Pulmonary artery endothelial cell (primary cell): Measurements from ENCODE around the gene STPG2. TPM values are rescaled to one million over a fixed set of nuclear protein-coding genes. Genes with fewer than 3 reads are reported as not detected.
"Not testable (repeated sequence)": the region's sequence is repeated elsewhere in the genome, so short reads cannot be mapped to it uniquely, and the experiment has no call there.

Experiments
- DNase-seq: peaks from one replicate; pipeline ENCODE4 v3.0.0-alpha.2; 2011; ENCODE audit warnings: low read depth, low spot score
- total RNA-seq: library from RNA; depleted of rRNA; stranded (reverse); fragments of >200 nt; gene quantifications from 2 replicates; pipeline ENCODE4 v1.2.3, GENCODE V29; 2014

The STPG2 gene
- total RNA-seq, 1 donor from 2014 or later, result 0.07 TPM

DNA sequence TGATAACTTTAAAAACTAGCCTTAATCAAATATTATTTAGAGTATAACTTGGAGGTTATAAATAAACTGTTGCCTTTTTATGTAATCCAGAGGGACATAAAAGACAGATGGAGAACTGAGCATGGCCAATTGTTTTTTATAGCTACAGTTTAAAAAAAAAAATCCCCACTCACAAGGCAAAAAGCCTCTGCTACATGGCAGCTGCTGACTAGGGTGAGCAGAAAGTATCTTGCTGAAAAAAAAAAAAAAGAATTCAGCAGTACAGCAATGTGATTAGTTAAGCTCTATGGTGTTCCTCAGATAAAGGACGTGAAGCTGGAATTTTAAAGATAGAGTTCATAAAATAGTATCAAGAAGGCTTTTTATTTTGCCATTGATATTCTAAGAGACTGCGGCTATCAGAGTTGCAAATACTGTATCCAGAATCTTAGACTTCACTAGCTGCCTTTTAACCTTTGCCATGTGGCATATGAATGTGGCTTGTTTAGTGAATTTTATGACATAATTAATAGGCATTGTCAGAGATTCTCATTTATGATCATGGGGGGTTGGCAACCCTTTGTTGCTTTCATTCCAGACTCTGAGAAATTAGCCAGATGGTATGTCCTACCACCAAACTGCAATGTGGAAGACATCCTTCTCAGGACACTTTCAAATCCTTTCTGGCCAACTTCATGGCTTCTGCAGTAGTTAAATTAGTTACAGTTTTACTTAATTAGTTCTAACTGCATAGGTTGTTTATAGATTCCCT, 498.0 kb downstream of the STPG2 start:
- DNase-seq, result no peak

DNA sequence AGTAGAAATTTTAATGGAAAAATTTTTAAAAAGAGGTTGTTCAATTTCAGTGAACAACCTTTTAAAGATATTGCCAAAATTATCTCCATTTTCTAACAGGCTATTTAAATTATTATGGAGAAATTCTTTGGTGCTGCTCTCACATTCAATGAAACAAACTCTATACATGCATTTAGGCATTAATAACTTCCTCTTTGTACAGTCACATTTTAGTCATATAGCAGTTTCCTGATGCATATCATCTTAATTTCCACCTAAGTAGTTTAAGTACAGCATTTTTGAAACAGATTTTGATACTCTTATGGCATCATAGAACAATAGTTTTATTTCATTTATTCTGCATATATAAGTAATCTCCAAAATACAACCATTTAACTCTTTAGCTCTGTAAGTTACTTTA, 500.1 kb downstream of the STPG2 start:
- DNase-seq, result no peak

GRCh38 chr4:97639961-97640360, 503.3 kb downstream of the STPG2 start:
- DNase-seq, result no peak

DNA sequence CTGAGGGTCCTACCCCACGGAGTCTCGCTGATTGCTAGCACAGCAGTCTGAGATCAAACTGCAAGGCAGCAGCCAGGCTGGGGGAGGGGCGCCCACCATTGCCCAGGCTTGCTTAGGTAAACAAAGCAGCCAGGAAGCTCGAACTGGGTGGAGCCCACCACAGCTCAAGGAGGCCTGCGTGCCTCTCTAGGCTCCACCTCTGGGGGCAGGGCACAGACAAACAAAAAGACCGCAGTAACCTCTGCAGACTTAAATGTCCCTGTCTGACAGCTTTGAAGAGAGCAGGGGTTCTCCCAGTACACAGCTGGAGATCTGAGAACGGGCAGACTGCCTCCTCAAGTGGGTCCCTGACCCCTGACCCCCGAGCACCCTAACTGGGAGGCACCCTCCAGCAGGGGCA, 509.4 kb downstream of the STPG2 start:
- not testable (repeated sequence) for DNase-seq

GRCh38 chr4:97627750-97628149, 515.5 kb downstream of the STPG2 start:
- DNase-seq, result no peak

DNA sequence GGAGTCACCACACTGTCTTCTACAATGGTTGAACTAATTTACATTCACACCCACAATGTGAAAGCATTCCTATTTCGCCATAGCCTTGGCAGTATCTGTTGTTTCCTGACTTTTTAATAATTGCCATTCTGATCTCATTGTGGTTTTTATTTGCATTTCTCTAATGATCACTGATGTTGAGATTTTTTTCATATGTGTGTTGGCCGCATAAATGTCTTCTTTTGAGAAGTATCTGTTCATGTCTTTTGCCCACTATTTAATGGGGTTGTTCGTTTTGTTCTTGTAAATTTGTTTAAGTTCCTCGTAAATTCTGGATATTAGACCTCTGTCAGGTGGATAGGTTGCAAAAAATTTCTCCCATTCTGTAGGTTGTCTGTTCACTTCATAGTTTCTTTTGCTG, 519.1 kb downstream of the STPG2 start:
- no peak for DNase-seq

GRCh38 chr4:97605932-97606331, 537.3 kb downstream of the STPG2 start:
- DNase-seq, result no peak

DNA sequence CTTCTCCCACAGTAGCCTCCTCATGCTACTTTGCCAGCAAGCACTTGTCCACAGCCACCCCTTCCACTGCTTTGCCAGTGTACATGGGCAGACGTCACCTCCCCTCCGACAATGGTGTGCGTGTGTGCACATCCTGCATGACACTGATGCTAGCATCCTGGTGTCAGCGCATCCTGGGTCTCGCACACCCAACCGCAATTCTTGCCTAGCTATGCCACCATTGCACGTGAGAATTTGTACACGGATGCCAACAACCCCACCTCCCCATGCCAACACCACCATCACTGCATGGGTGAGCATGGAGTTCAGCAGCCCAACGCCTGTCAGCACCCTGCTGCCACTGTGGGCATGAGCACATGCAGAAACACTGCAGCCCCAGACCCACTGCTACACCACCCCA, 550.0 kb downstream of the STPG2 start:
- DNase-seq, result no peak

DNA sequence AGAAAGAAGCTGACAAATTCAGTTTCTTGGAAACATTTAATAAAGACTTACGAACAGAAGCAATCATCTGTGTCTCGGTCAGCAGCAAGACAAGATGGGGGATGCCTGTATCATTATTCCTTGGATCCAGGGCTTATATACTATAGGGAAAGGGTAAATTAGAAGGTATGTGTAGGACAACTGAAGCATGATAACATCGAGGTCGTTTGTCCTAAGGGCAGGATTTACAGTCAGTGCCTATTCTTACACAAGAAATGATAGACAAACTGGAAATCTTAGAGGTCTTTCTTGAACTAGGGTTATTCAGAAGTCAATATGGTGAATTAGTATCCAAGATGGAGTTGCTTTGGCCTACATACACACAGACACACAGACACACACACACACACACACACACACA, 553.0 kb downstream of the STPG2 start:
- DNase-seq, result no peak

- no peak for DNase-seq
Measured at GRCh38 chr4:97589481-97590196, 553.6 kb downstream of the STPG2 start.

GRCh38 chr4:97587912-97588311, 555.4 kb downstream of the STPG2 start:
- DNase-seq, result no peak

GRCh38 chr4:97585274-97585673, 558.0 kb downstream of the STPG2 start:
- no peak for DNase-seq

DNA sequence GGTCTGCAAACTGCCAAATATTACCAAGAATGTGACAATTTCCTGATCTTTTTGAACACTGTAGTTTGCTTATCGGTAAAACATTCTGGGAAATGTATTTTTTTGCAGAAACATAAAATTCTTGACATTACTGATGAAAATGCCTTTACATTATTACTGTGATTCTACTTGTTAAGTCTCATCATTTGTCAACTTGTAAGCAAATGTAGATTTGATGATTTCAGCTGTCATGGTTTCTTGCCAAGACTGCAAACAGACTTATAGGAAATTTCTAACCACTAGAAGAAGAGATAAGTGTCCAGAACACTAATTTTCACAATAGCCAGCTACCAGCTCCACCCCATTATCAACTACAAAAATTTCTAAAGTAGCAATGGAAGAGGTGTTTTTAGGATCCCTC, 560.4 kb downstream of the STPG2 start:
- no peak for DNase-seq

GRCh38 chr4:97577004-97577403, 566.3 kb downstream of the STPG2 start:
- no peak for DNase-seq

DNA sequence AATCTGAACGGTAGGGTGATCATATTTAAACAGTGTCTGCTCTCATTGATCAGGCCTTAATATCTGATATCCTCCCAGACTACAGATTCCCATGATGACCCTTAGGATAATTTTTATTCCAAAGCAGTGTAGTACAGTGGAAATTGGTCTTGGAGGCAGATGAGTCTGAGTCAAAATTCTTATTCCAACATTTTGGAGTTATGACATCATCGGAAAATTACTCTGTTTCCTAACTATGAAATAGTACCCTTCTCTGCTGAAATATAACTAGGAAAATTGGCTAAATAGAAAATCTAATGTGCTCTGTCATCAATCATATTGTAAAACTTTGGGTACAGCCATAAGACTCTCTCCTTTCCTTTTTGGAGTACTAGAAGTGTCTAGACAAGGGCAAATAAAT, 583.3 kb downstream of the STPG2 start:
- DNase-seq, result no peak

GRCh38 chr4:97558204-97558778, 585.0 kb downstream of the STPG2 start:
- DNase-seq, result no peak

DNA sequence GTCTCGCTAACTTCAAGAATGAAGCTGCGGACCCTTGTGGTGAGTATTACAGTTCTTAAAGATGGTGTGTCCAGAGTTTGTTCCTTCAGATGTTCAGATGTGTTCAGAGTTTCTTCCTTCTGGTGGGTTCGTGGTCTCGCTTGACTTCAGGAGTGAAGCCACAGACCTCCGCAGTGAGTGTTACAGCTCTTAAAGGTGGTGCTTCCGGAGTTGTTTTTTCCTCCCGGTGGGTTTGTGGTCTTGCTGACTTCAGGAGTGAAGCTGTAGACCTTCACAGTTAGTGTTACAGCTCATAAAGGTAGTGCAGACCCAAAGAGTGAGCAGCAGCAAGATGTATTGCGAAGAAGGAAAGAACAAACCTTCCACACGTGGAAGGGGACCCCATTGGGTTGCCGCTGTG, 592.6 kb downstream of the STPG2 start:
- DNase-seq, result not testable (repeated sequence)

GRCh38 chr4:97548943-97549583, 594.2 kb downstream of the STPG2 start:
- no peak for DNase-seq

GRCh38 chr4:97548186-97548585, 595.1 kb downstream of the STPG2 start:
- no peak for DNase-seq

GRCh38 chr4:97531351-97531750, 611.9 kb downstream of the STPG2 start:
- DNase-seq, result no peak

- DNase-seq, result no peak
Measured at GRCh38 chr4:97530676-97531075, 612.6 kb downstream of the STPG2 start.

DNA sequence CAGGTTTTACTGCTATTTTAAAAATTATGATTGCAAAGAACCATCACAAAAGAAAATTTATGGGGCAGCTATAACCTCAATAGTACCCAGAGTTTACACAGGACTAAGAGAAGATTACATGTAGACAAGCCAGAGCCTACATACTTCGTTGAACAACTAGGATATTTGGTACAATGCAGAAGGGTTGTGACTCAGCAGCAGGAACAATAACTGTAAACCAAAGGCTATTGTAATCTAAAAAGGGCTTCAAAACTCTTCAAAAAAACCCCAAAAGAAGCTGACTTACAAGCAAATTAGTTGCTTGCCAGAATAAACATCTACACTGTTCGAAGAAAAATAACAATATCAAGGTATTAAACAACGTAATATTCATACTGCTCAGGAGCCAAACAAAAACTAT, 618.0 kb downstream of the STPG2 start:
- no peak for DNase-seq
